ENCODE measurements around the gene THAP7. TPM values are rescaled to one million over a fixed set of nuclear protein-coding genes. Genes with fewer than 3 reads are reported as not detected.

Gene THAP7
- total RNA-seq, 1 experiment from 2014 or later: 24.6 TPM

- Mint-ChIP-seq H3K27me3 (ENCODE audit: low read depth) (peaks cover 45% of the 10 kb centered on the region), H3K4me3 (peak overlapping the region in 1 of 2 experiments; percentile 42; a peak in 2 of 5 replicates), H3K4me1 (peaks cover 28 to 30% of the 10 kb centered on the region in 2 experiments), H3K27ac (peak overlapping the region in 1 of 3 experiments; percentile 73; a peak in 1 of 7 replicates), H3K9me3 (peaks cover 13 to 15% of the 10 kb centered on the region in 2 experiments), H3K36me3 (ENCODE audit: insufficient read depth in 1 of 3, low read depth in 3 of 3) (peaks cover 4 to 15% (median 7%) of the 10 kb centered on the region in 3 experiments; a peak in 5 of 7 replicates)
- Histone ChIP-seq H3K23me2 (ENCODE audit: insufficient read length, low read depth, low read length, poor library complexity, severe bottlenecking) (peaks cover 14% of the 10 kb centered on the region), H2BK120ac (ENCODE audit: low read depth, low read length, poor library complexity, severe bottlenecking) (no peak overlapping the region), H4K8ac (replicated peaks; ENCODE audit: insufficient read length, low read depth, low read length) (no peak overlapping the region), H4K20me1 (ENCODE audit: control insufficient read depth, insufficient read depth, insufficient read length) (no peaks in the 10 kb centered on the region), H3K27me3 (ENCODE audit: insufficient read depth, low read length) (no peaks in the 10 kb centered on the region; the same call in 1 of the 2 replicates), H3K4me1 (ENCODE audit: insufficient read depth, low read length) (0 out of 2 replicates have a peak, but pooled peaks cover 2% of the 10 kb centered on the region), H4K91ac (ENCODE audit: insufficient read length, low read depth, low read length) (no peak overlapping the region), H2AK5ac (ENCODE audit: insufficient read length, low read length) (no peak overlapping the region), H3K79me1 (ENCODE audit: insufficient read depth, low read depth, low read length, poor library complexity, severe bottlenecking) (no peaks in the 10 kb centered on the region), H3K4ac (ENCODE audit: low read depth, low read length) (no peak overlapping the region), H3K14ac (ENCODE audit: insufficient read depth, low read length) (no peak overlapping the region), H3K27ac (ENCODE audit: insufficient read length, low read depth, low read length) (no peak overlapping the region), H3T11ph (ENCODE audit: low read length) (no peak overlapping the region), H2AFZ (ENCODE audit: low read length) (no peak overlapping the region), H2BK5ac (ENCODE audit: insufficient read length, low read length) (no peak overlapping the region), H3K18ac (ENCODE audit: insufficient read length, low read depth, low read length) (no peak overlapping the region), H3K4me2 (ENCODE audit: insufficient read depth, insufficient read length, low read length) (peak overlapping the region; percentile 42), H3K9me3 (ENCODE audit: control insufficient read depth, low read depth, low read length) (no peaks in the 10 kb centered on the region), H2BK20ac (ENCODE audit: low read depth, low read length, poor library complexity, severe bottlenecking) (no peak overlapping the region), H4K5ac (ENCODE audit: insufficient read length, low read depth, low read length) (no peak overlapping the region), H3K56ac (ENCODE audit: insufficient read length, low read depth, low read length) (no peak overlapping the region), H3K9ac (ENCODE audit: extremely low read depth, insufficient read length, low read length) (no peak overlapping the region), H3K23ac (ENCODE audit: insufficient read length, low read depth, low read length) (no peak overlapping the region), H2BK15ac (ENCODE audit: low read depth, low read length) (no peak overlapping the region), H3K79me2 (ENCODE audit: insufficient read depth, low read length) (no peaks in the 10 kb centered on the region), H2BK12ac (ENCODE audit: insufficient read length, low read depth, low read length) (no peak overlapping the region)
- no CpG with 5 or more reads among the region's 4 CpGs for WGBS (ENCODE audit: extremely low coverage, insufficient read length, low lambda C conversion rate)
- DNase-seq: no peak
- no peak for TF ChIP-seq CTCF (conservative IDR thresholded peaks at IDR 0.05)
Observed at GRCh38 chr22:20980523-20980922, 21.4 kb downstream of the THAP7 start.

Data from H9 (cell line).